GM23338 (cell line): Measurements from ENCODE around the gene C1QTNF1. TPM values are rescaled to one million over a fixed set of nuclear protein-coding genes. Genes with fewer than 3 reads are reported as not detected.

Experiments
- ATAC-seq: fragments of 200-7000 bp; cut with Tn5 transposase; 3 replicates; pipeline ENCODE4 v1.9.1; 2020
- DNase-seq: peaks from one replicate; pipeline ENCODE4 v3.0.0-alpha.2; 2015; ENCODE audit warnings: low spot score
- H2AFZ ChIP-seq: fragments of 200-600 bp; sonication (generic); 2 replicates; pipeline ENCODE4 v1.8.0; 2016; ENCODE audit warnings: antibody characterized with exemption, mild to moderate bottlenecking, moderate library complexity
- H3F3A ChIP-seq: fragments of 200-600 bp; sonication (generic); replicated peaks from 2 replicates; pipeline ENCODE4 v1.8.0; 2017; ENCODE audit warnings: antibody characterized with exemption, mixed run types, low read depth
- H3K27ac ChIP-seq: fragments of 200-600 bp; sonication (generic); 2 replicates; pipeline ENCODE4 v1.6.1; 2016; ENCODE audit warnings: low read depth
- H3K27me3 ChIP-seq: fragments of 200-600 bp; sonication (generic); 2 replicates; pipeline ENCODE4 v1.8.0; 2016; ENCODE audit warnings: mild to moderate bottlenecking, mixed run types, moderate library complexity; ENCODE audit not compliant: insufficient read depth
- H3K36me3 ChIP-seq: fragments of 200-600 bp; sonication (generic); 2 replicates; pipeline ENCODE4 v1.8.0; 2016; ENCODE audit warnings: mild to moderate bottlenecking; ENCODE audit not compliant: insufficient read depth
- H3K4me1 ChIP-seq: fragments of 200-600 bp; sonication (generic); 2 replicates; pipeline ENCODE4 v1.8.0; 2016; ENCODE audit warnings: mild to moderate bottlenecking, moderate library complexity; ENCODE audit not compliant: insufficient read depth
- H3K4me2 ChIP-seq: fragments of 200-600 bp; sonication (generic); 2 replicates; pipeline ENCODE4 v1.7.1; 2017; ENCODE audit warnings: mixed run types
- H3K4me3 ChIP-seq: fragments of 200-600 bp; sonication (generic); 2 replicates; pipeline ENCODE4 v1.6.1; 2016; ENCODE audit warnings: mixed run types
- H3K79me2 ChIP-seq: fragments of 200-600 bp; sonication (generic); replicated peaks from 2 replicates; pipeline ENCODE4 v1.8.0; 2017; ENCODE audit warnings: mild to moderate bottlenecking; ENCODE audit not compliant: insufficient read depth
- H3K9me2 ChIP-seq: fragments of 200-600 bp; sonication (generic); 2 replicates; pipeline ENCODE4 v1.8.0; 2017; ENCODE audit not compliant: insufficient read depth
- H4K20me1 ChIP-seq: fragments of 200-600 bp; sonication (generic); replicated peaks from 2 replicates; pipeline ENCODE4 v1.8.0; 2017; ENCODE audit warnings: mild to moderate bottlenecking; ENCODE audit not compliant: insufficient read depth
- H3K27ac Mint-ChIP-seq: 2 replicates; pipeline ENCODE4 v1.8.0; 2020; ENCODE audit warnings: inconsistent platforms, mild to moderate bottlenecking, moderate library complexity, mixed read lengths
- H3K27me3 Mint-ChIP-seq: 3 replicates; pipeline ENCODE4 v1.8.0; 2022; ENCODE audit warnings: low read depth, mild to moderate bottlenecking, moderate library complexity, mixed read lengths, inconsistent platforms; ENCODE audit not compliant: insufficient read depth, poor library complexity
- H3K36me3 Mint-ChIP-seq: 3 replicates; pipeline ENCODE4 v1.8.0; 2021; ENCODE audit warnings: low read depth, mild to moderate bottlenecking, inconsistent platforms, moderate library complexity, mixed read lengths
- H3K4me1 Mint-ChIP-seq: 3 replicates; pipeline ENCODE4 v1.8.0; 2020; ENCODE audit warnings: mild to moderate bottlenecking, inconsistent platforms, mixed read lengths
- H3K4me3 Mint-ChIP-seq: 3 replicates; pipeline ENCODE4 v1.8.0; 2021; ENCODE audit warnings: moderate library complexity, mild to moderate bottlenecking, inconsistent platforms, mixed read lengths
- H3K9me3 Mint-ChIP-seq: 3 replicates; pipeline ENCODE4 v1.8.0; 2020; ENCODE audit warnings: moderate library complexity, mild to moderate bottlenecking, inconsistent platforms, mixed read lengths
- CTCF ChIP-seq, 2 experiments: fragments of 200-600 bp in 1 of 2; sonication (generic) in 1 of 2; conservative IDR thresholded peaks; 2 replicates each; pipeline versions ENCODE4 v1.5.1 to v1.6.1; 2016 to 2017; ENCODE audit warnings: antibody characterized with exemption in 2 of 2, low read depth in 2 of 2, mild to moderate bottlenecking in 2 of 2, moderate library complexity in 1 of 2
- REST ChIP-seq: IDR thresholded peaks from one replicate; pipeline ENCODE4 v1.6.1; 2018; ENCODE audit warnings: antibody characterized with exemption; ENCODE audit not compliant: unreplicated experiment
- ZNF331 ChIP-seq: fragments of 250-450 bp; sonication (Bioruptor Pico); IDR thresholded peaks from 2 replicates; pipeline ENCODE4 v1.5.0; 2020; ENCODE audit warnings: low read depth, mild to moderate bottlenecking, moderate library complexity
- polyA plus RNA-seq: library from polyadenylated mRNA; unstranded; fragments of >200 nt; fragmentation: Nextera tagmentation; extraction: Ambion mirVana; gene quantifications from 2 replicates; pipeline ENCODE4 v1.2.1, GENCODE V29; 2016
- total RNA-seq: library from RNA; depleted of rRNA; stranded (reverse); fragments of >200 nt; shearing (Covaris generic); gene quantifications from 2 replicates; pipeline ENCODE4 v1.2.3, GENCODE V29; 2014; rRNA removed

The C1QTNF1 gene
- total and polyA plus RNA-seq, 2 experiments from 2014 or later, result 1.1 to 1.9 TPM

- H3K79me2 ChIP-seq, result no peaks in the 10 kb centered on the region
- no peaks in the 10 kb centered on the region for H4K20me1 ChIP-seq
- no peaks in the 10 kb centered on the region for H3K9me2 ChIP-seq
- H3K27me3 ChIP-seq, result no peaks in the 10 kb centered on the region
- H2AFZ ChIP-seq, result no peak overlapping the region
- no peaks in the 10 kb centered on the region for H3F3A ChIP-seq
- H3K4me2 ChIP-seq, result no peak overlapping the region
- peak overlapping the region; percentile 50 for H3K4me3 Mint-ChIP-seq
- H3K9me3 Mint-ChIP-seq, result no peaks in the 10 kb centered on the region
- peaks cover 12% of the 10 kb centered on the region for H3K4me1 Mint-ChIP-seq
- H3K36me3 Mint-ChIP-seq, result no peaks in the 10 kb centered on the region
- peak overlapping the region; percentile 41; the same call in 1 of the 2 replicates for H3K4me3 ChIP-seq
- no peak overlapping the region for H3K27ac ChIP-seq
- H3K27me3 Mint-ChIP-seq, result peaks cover 16% of the 10 kb centered on the region
- peak; percentile 60 for DNase-seq
- TF ChIP-seq REST, result no peak
- TF ChIP-seq CTCF (conservative IDR thresholded peaks at IDR 0.05; ENCODE audit: low read depth in 2 of 2), result peak in 1 of 2 experiments; percentile 8; a peak in 1 of 4 replicates
- no peak for TF ChIP-seq ZNF331 (CRISPR knock-in tag)
- H3K4me1 ChIP-seq, result peaks cover 8% of the 10 kb centered on the region; the same call in 1 of the 2 replicates
- no peak overlapping the region for H3K27ac Mint-ChIP-seq
- no peaks in the 10 kb centered on the region for H3K36me3 ChIP-seq
- peak; percentile 54 for ATAC-seq
These were observed 74.4 kb downstream of the C1QTNF1 start for GRCh38 chr17:79098282-79098867.

Other genes with a start within 250 kb of the C1QTNF1 start
- 14.5 and 21.2 TPM in 2 replicates for gene CYTH1, start 241.9 kb upstream of the C1QTNF1 start, total RNA-seq
- 12.2 and 13.8 TPM in 2 replicates for gene CYTH1, start 241.9 kb upstream of the C1QTNF1 start, polyA plus RNA-seq
- gene USP36, start 183.4 kb upstream of the C1QTNF1 start, total RNA-seq, result 55.5 and 58.7 TPM in 2 replicates
- gene USP36, start 183.4 kb upstream of the C1QTNF1 start, polyA plus RNA-seq, result 36.2 and 38.1 TPM in 2 replicates
- gene CEP295NL, start 121.0 kb upstream of the C1QTNF1 start, total RNA-seq, result 0.62 and 0.69 TPM in 2 replicates
- gene CEP295NL, start 121.0 kb upstream of the C1QTNF1 start, polyA plus RNA-seq, result 0.31 TPM in 1 of 2 replicates, not detected in the other
- gene TIMP2, start 98.8 kb upstream of the C1QTNF1 start, total RNA-seq, result 22.5 and 24.4 TPM in 2 replicates
- gene TIMP2, start 98.8 kb upstream of the C1QTNF1 start, polyA plus RNA-seq, result 10.6 and 12.5 TPM in 2 replicates
- 36.5 and 45.7 TPM in 2 replicates for gene LGALS3BP, start 44.2 kb upstream of the C1QTNF1 start, total RNA-seq
- gene LGALS3BP, start 44.2 kb upstream of the C1QTNF1 start, polyA plus RNA-seq, result 15.1 and 15.5 TPM in 2 replicates
- 22.4 and 38.8 TPM in 2 replicates for gene CANT1, start 14.4 kb upstream of the C1QTNF1 start, total RNA-seq
- 5.9 and 8.0 TPM in 2 replicates for gene CANT1, start 14.4 kb upstream of the C1QTNF1 start, polyA plus RNA-seq
- 23.9 and 27.1 TPM in 2 replicates for gene ENGASE, start 50.7 kb downstream of the C1QTNF1 start, total RNA-seq
- gene ENGASE, start 50.7 kb downstream of the C1QTNF1 start, polyA plus RNA-seq, result 8.8 and 9.0 TPM in 2 replicates